Mesenchymal stem cell (in vitro differentiated cells and primary cell): ENCODE results near the gene ABI3BP.
A peak's percentile ranks its signal among the peaks of the same experiment; 100 is the strongest.

Experiments
- DNase-seq: peaks from one replicate; pipeline ENCODE4 v3.0.0-alpha.2; 2013
- H2AFZ ChIP-seq: one replicate; pipeline ENCODE4 v1.6.1; 2013; ENCODE audit warnings: low read depth, mild to moderate bottlenecking, control low read depth, inconsistent platforms, low read length, moderate library complexity
- H2AK5ac ChIP-seq: 2 replicates; pipeline ENCODE4 v1.6.1; 2013; ENCODE audit warnings: low read length, moderate library complexity, mild to moderate bottlenecking, inconsistent platforms; ENCODE audit not compliant: severe bottlenecking
- H2BK120ac ChIP-seq: one replicate; pipeline ENCODE4 v1.6.1; 2013; ENCODE audit warnings: low read depth, mild to moderate bottlenecking, inconsistent platforms, low read length, moderate library complexity
- H2BK12ac ChIP-seq, 2 experiments: one replicate each; pipeline ENCODE4 v1.6.1; 2013; ENCODE audit warnings: inconsistent platforms in 2 of 2, low read length in 2 of 2, mild to moderate bottlenecking in 2 of 2, moderate library complexity in 2 of 2, control low read depth in 1 of 2
- H2BK15ac ChIP-seq: one replicate; pipeline ENCODE4 v1.6.1; 2013; ENCODE audit warnings: mild to moderate bottlenecking, low read depth, inconsistent platforms; ENCODE audit not compliant: poor library complexity, severe bottlenecking
- H2BK5ac ChIP-seq: 2 replicates; pipeline ENCODE4 v1.6.1; 2013; ENCODE audit warnings: low read depth, mild to moderate bottlenecking, low read length, control low read depth, inconsistent platforms; ENCODE audit not compliant: poor library complexity, severe bottlenecking
- H3K14ac ChIP-seq, 2 experiments: one replicate each; pipeline ENCODE4 v1.6.1; 2013; ENCODE audit warnings: inconsistent platforms in 2 of 2, low read length in 2 of 2, control low read depth in 1 of 2, mild to moderate bottlenecking in 1 of 2, moderate library complexity in 1 of 2
- H3K18ac ChIP-seq, 2 experiments: one replicate each; pipeline ENCODE4 v1.6.1; 2013; ENCODE audit warnings: inconsistent platforms in 2 of 2, low read length in 2 of 2, control low read depth in 1 of 2, low read depth in 1 of 2, mild to moderate bottlenecking in 1 of 2
- H3K23ac ChIP-seq, 2 experiments: one replicate each; pipeline ENCODE4 v1.6.1; 2013; ENCODE audit warnings: inconsistent platforms in 2 of 2, low read length in 2 of 2, mild to moderate bottlenecking in 2 of 2, moderate library complexity in 2 of 2, control low read depth in 1 of 2
- H3K27ac ChIP-seq: 2 replicates; pipeline ENCODE4 v1.5.1; 2013; ENCODE audit warnings: mild to moderate bottlenecking, moderate library complexity, low read length, control low read depth, inconsistent platforms; ENCODE audit not compliant: poor library complexity, severe bottlenecking
- H3K27me3 ChIP-seq, 2 experiments: 2 replicates each; pipeline versions ENCODE4 v1.6.1 to v1.7.0; 2013; ENCODE audit warnings: low read length in 2 of 2, mild to moderate bottlenecking in 2 of 2, moderate library complexity in 2 of 2, control low read depth in 1 of 2, inconsistent platforms in 1 of 2; ENCODE audit not compliant: control insufficient read depth in 1 of 2, insufficient read depth in 1 of 2
- H3K36me3 ChIP-seq, 2 experiments: 2 replicates each; pipeline versions ENCODE4 v1.6.1 to v1.7.0; 2013; ENCODE audit warnings: low read length in 2 of 2, control low read depth in 1 of 2, inconsistent platforms in 1 of 2, low read depth in 1 of 2, mild to moderate bottlenecking in 1 of 2; ENCODE audit not compliant: insufficient read depth in 2 of 2, control insufficient read depth in 1 of 2
- H3K4ac ChIP-seq, 2 experiments: one replicate each; pipeline ENCODE4 v1.6.1; 2013; ENCODE audit warnings: inconsistent platforms in 2 of 2, low read length in 2 of 2, mild to moderate bottlenecking in 2 of 2, moderate library complexity in 2 of 2, control low read depth in 1 of 2, low read depth in 1 of 2
- H3K4me1 ChIP-seq: 2 replicates; pipeline ENCODE4 v1.6.1; 2013; ENCODE audit warnings: low read depth, low read length, control low read depth; ENCODE audit not compliant: control insufficient read depth, insufficient read depth
- H3K4me2 ChIP-seq: 2 replicates; pipeline ENCODE4 v1.6.1; 2013; ENCODE audit warnings: low read length, mild to moderate bottlenecking, inconsistent platforms; ENCODE audit not compliant: poor library complexity, severe bottlenecking
- H3K4me3 ChIP-seq, 2 experiments: 2 replicates each; pipeline versions ENCODE4 v1.5.1 to v1.7.0; 2013; ENCODE audit warnings: low read length in 2 of 2, mild to moderate bottlenecking in 2 of 2, control low read depth in 1 of 2, low read depth in 1 of 2; ENCODE audit not compliant: insufficient read depth in 1 of 2
- H3K79me1 ChIP-seq: replicated peaks from 2 replicates; pipeline ENCODE4 v1.6.1; 2013; ENCODE audit warnings: mild to moderate bottlenecking, control low read depth, low read length, inconsistent platforms; ENCODE audit not compliant: poor library complexity, severe bottlenecking
- H3K9ac ChIP-seq: 2 replicates; pipeline ENCODE4 v1.7.0; 2013; ENCODE audit warnings: mild to moderate bottlenecking, low read length, moderate library complexity
- H3K9me3 ChIP-seq: 2 replicates; pipeline ENCODE4 v1.7.0; 2013; ENCODE audit warnings: mild to moderate bottlenecking, low read length; ENCODE audit not compliant: control insufficient read depth
- H4K8ac ChIP-seq: one replicate; pipeline ENCODE4 v1.6.1; 2013; ENCODE audit warnings: inconsistent platforms, mild to moderate bottlenecking, low read length, moderate library complexity
- H4K91ac ChIP-seq: one replicate; pipeline ENCODE4 v1.6.1; 2013; ENCODE audit warnings: mild to moderate bottlenecking, low read length, inconsistent platforms
- WGBS: methylation state at CpG from one replicate; pipeline ENCODE4 v1.1.7; 2013; ENCODE audit warnings: mixed read lengths; 5-methylcytosine and 5-hydroxymethylcytosine counted together

ABI3BP gene

GRCh38 chr3:100893590-100893989, 99.6 kb downstream of the ABI3BP start:
- H2AK5ac ChIP-seq, result no peak overlapping the region
- DNase-seq, result peak; percentile 41
- H3K9me3 ChIP-seq, result no peaks in the 10 kb centered on the region
- 20% methylated on average over 1 of the region's 1 CpG for WGBS
- no peak overlapping the region for H3K14ac ChIP-seq
- no peak overlapping the region for H2AFZ ChIP-seq
- no peaks in the 10 kb centered on the region for H3K79me1 ChIP-seq
- H3K4me1 ChIP-seq, result peaks cover 2% of the 10 kb centered on the region
- no peak overlapping the region for H3K4me3 ChIP-seq
- no peak overlapping the region for H4K91ac ChIP-seq
- H3K4ac ChIP-seq, result no peak overlapping the region
- no peak overlapping the region for H2BK5ac ChIP-seq
- H3K9ac ChIP-seq, result peak overlapping the region; percentile 22
- H3K36me3 ChIP-seq, result peaks cover 0 to 84% of the 10 kb centered on the region in 2 experiments
- no peak overlapping the region for H3K4me2 ChIP-seq
- no peak overlapping the region for H3K23ac ChIP-seq
- no peak overlapping the region for H2BK15ac ChIP-seq
- H2BK12ac ChIP-seq, result no peak overlapping the region
- H3K18ac ChIP-seq, result no peak overlapping the region
- no peak overlapping the region for H4K8ac ChIP-seq
- H2BK120ac ChIP-seq, result no peak overlapping the region
- H3K27ac ChIP-seq, result no peak overlapping the region
- no peaks in the 10 kb centered on the region for H3K27me3 ChIP-seq

- 100% methylated on average over 2 of the region's 3 CpGs for WGBS
Observed at GRCh38 chr3:100893108-100893507, 100.1 kb downstream of the ABI3BP start.

DNA sequence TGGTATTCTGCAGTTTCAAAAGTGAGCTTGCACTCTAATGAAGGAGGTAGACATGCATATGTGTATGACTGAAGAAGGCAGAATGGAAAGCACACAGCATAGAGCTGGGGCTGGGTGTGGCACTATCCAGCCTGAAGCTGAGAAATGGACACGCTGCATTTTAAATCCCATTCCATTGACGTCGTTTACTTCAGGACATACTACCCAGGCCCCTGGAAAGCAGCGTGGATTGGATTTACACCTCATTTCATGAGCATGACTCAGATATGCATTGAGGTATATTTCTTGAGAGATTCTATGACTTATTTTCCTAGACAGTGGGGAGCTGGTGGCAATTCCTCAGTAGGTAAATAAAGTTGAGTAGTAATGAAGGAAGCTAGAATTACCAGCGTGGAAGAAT, 101.4 kb downstream of the ABI3BP start:
- Histone ChIP-seq H3K27ac (no peak overlapping the region), H3K36me3 (peaks cover 0 to 84% of the 10 kb centered on the region in 2 experiments), H3K4me2 (no peak overlapping the region), H3K4ac (no peak overlapping the region), H3K18ac (no peak overlapping the region), H2BK15ac (no peak overlapping the region), H3K14ac (no peak overlapping the region), H3K4me3 (no peak overlapping the region), H3K27me3 (no peaks in the 10 kb centered on the region), H3K9ac (no peak overlapping the region), H2BK120ac (no peak overlapping the region), H4K8ac (no peak overlapping the region), H4K91ac (no peak overlapping the region), H2AK5ac (no peak overlapping the region), H2BK5ac (no peak overlapping the region), H3K9me3 (no peaks in the 10 kb centered on the region), H2AFZ (no peak overlapping the region), H3K4me1 (peaks cover 2% of the 10 kb centered on the region), H2BK12ac (no peak overlapping the region), H3K79me1 (no peaks in the 10 kb centered on the region), H3K23ac (no peak overlapping the region)
- WGBS, result 75% methylated on average over 4 of the region's 5 CpGs
- no peak for DNase-seq

More at GRCh38 chr3:100893108-100893507, 100.1 kb downstream of the ABI3BP start:
- DNase-seq, result no peak
- H4K91ac ChIP-seq, result no peak overlapping the region
- no peak overlapping the region for H4K8ac ChIP-seq
- no peak overlapping the region for H3K18ac ChIP-seq
- H3K4ac ChIP-seq, result no peak overlapping the region
- no peak overlapping the region for H3K4me3 ChIP-seq
- no peak overlapping the region for H2AK5ac ChIP-seq
- no peak overlapping the region for H3K23ac ChIP-seq
- H3K27ac ChIP-seq, result no peak overlapping the region
- H3K36me3 ChIP-seq, result peaks cover 0 to 84% of the 10 kb centered on the region in 2 experiments
- no peak overlapping the region for H2BK120ac ChIP-seq
- no peaks in the 10 kb centered on the region for H3K79me1 ChIP-seq
- no peak overlapping the region for H3K4me2 ChIP-seq
- H3K4me1 ChIP-seq, result peaks cover 2% of the 10 kb centered on the region
- no peaks in the 10 kb centered on the region for H3K9me3 ChIP-seq
- peak overlapping the region; percentile 22 for H3K9ac ChIP-seq
- H2BK5ac ChIP-seq, result no peak overlapping the region
- H2AFZ ChIP-seq, result no peak overlapping the region
- peak overlapping the region; percentile 48 for H2BK15ac ChIP-seq
- no peak overlapping the region for H2BK12ac ChIP-seq
- H3K27me3 ChIP-seq, result no peaks in the 10 kb centered on the region
- no peak overlapping the region for H3K14ac ChIP-seq

- peaks cover 0 to 83% of the 10 kb centered on the region in 2 experiments for H3K36me3 ChIP-seq
- H3K9me3 ChIP-seq, result no peaks in the 10 kb centered on the region
- no peak overlapping the region for H3K14ac ChIP-seq
- no peak overlapping the region for H3K23ac ChIP-seq
- H3K27me3 ChIP-seq, result no peaks in the 10 kb centered on the region
- no peak overlapping the region for H3K9ac ChIP-seq
- no peak overlapping the region for H3K4me3 ChIP-seq
- no peak overlapping the region for H4K8ac ChIP-seq
- no peak overlapping the region for H2BK120ac ChIP-seq
- no peak overlapping the region for H3K4ac ChIP-seq
- no peak overlapping the region for H2BK5ac ChIP-seq
- H2BK12ac ChIP-seq, result no peak overlapping the region
- H3K4me1 ChIP-seq, result peaks cover 2% of the 10 kb centered on the region
- no peak overlapping the region for H3K18ac ChIP-seq
- H3K4me2 ChIP-seq, result no peak overlapping the region
- no peak overlapping the region for H2AFZ ChIP-seq
- peak; percentile 36 for DNase-seq
- H2AK5ac ChIP-seq, result no peak overlapping the region
- no CpG with 5 or more reads among the region's 2 CpGs for WGBS
- no peaks in the 10 kb centered on the region for H3K79me1 ChIP-seq
- H3K27ac ChIP-seq, result no peak overlapping the region
- H2BK15ac ChIP-seq, result no peak overlapping the region
- no peak overlapping the region for H4K91ac ChIP-seq
Observed at GRCh38 chr3:100891033-100891432, 102.2 kb downstream of the ABI3BP start.
